RWPE2 (cell line): ENCODE data around the gene DENND2A.

Source experiments
- ATAC-seq: fragments of 200-7000 bp; cut with Tn5 transposase; 3 replicates; pipeline ENCODE4 v1.9.1; 2021; ENCODE audit warnings: low read depth
- DNase-seq: peaks from one replicate; pipeline ENCODE4 v3.0.0-alpha.2; 2020; ENCODE audit warnings: low spot score
- H3K27ac ChIP-seq: fragments of 450-650 bp; 2 replicates; pipeline ENCODE4 v1.5.1; 2017; ENCODE audit warnings: mild to moderate bottlenecking; ENCODE audit not compliant: poor library complexity, severe bottlenecking
- H3K27me3 ChIP-seq: fragments of 250-450 bp; sonication (Bioruptor Pico); 2 replicates; pipeline ENCODE4 v1.5.1; 2021; ENCODE audit warnings: mild to moderate bottlenecking, moderate library complexity; ENCODE audit not compliant: insufficient read depth, poor library complexity, severe bottlenecking
- H3K36me3 ChIP-seq: fragments of 250-450 bp; sonication (Bioruptor Pico); 2 replicates; pipeline ENCODE4 v1.5.1; 2020; ENCODE audit warnings: low read depth, mild to moderate bottlenecking, moderate library complexity
- H3K4me1 ChIP-seq: fragments of 250-450 bp; sonication (Bioruptor Pico); 2 replicates; pipeline ENCODE4 v1.5.1; 2021; ENCODE audit warnings: mild to moderate bottlenecking, moderate library complexity; ENCODE audit not compliant: insufficient read depth, poor library complexity, severe bottlenecking
- H3K4me3 ChIP-seq: fragments of 250-450 bp; sonication (Bioruptor Pico); 2 replicates; pipeline ENCODE4 v1.5.1; 2021; ENCODE audit warnings: mild to moderate bottlenecking, moderate library complexity; ENCODE audit not compliant: severe bottlenecking
- H3K9me3 ChIP-seq: fragments of 250-450 bp; sonication (Bioruptor Pico); 2 replicates; pipeline ENCODE4 v1.5.1; 2021; ENCODE audit warnings: mild to moderate bottlenecking, moderate library complexity; ENCODE audit not compliant: severe bottlenecking
- TF ChIP-seq, protein P1 (sequence below): fragments of 450-650 bp; IDR thresholded peaks from one replicate; pipeline ENCODE4 v1.5.1; 2017; ENCODE audit warnings: mild to moderate bottlenecking, moderate library complexity; ENCODE audit not compliant: poor library complexity, severe bottlenecking

Gene DENND2A

DNA sequence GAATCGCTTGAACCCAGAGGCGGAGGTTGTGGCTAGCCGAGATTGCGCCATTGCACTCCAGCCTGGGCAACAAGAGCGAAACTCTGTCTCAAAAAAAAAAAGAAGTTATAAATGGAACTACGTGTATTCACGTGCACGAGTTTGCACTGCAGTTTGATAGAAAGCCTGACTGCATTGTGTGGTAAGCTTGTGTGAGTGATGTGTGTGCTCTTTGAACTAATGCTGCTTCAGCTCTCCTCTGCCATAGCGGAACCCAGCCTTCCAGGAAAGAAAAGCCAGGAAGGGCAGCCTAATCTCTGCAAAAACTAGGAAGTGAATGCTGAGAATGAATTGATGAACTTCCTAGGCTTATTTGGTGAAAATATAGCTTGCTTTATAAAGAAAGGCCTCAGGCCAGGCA is 145.7 kb downstream of the DENND2A start:
- DNase-seq (no peak), ATAC-seq (no peak)
- no peaks in the 10 kb centered on the region for H3K36me3 ChIP-seq
- no peak overlapping the region for H3K27ac ChIP-seq
- no peaks in the 10 kb centered on the region for H3K27me3 ChIP-seq
- TF ChIP-seq, protein P1, sequence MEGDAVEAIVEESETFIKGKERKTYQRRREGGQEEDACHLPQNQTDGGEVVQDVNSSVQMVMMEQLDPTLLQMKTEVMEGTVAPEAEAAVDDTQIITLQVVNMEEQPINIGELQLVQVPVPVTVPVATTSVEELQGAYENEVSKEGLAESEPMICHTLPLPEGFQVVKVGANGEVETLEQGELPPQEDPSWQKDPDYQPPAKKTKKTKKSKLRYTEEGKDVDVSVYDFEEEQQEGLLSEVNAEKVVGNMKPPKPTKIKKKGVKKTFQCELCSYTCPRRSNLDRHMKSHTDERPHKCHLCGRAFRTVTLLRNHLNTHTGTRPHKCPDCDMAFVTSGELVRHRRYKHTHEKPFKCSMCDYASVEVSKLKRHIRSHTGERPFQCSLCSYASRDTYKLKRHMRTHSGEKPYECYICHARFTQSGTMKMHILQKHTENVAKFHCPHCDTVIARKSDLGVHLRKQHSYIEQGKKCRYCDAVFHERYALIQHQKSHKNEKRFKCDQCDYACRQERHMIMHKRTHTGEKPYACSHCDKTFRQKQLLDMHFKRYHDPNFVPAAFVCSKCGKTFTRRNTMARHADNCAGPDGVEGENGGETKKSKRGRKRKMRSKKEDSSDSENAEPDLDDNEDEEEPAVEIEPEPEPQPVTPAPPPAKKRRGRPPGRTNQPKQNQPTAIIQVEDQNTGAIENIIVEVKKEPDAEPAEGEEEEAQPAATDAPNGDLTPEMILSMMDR: no peak
- no peak overlapping the region for H3K4me3 ChIP-seq
- no peaks in the 10 kb centered on the region for H3K4me1 ChIP-seq
- no peaks in the 10 kb centered on the region for H3K9me3 ChIP-seq

DNA sequence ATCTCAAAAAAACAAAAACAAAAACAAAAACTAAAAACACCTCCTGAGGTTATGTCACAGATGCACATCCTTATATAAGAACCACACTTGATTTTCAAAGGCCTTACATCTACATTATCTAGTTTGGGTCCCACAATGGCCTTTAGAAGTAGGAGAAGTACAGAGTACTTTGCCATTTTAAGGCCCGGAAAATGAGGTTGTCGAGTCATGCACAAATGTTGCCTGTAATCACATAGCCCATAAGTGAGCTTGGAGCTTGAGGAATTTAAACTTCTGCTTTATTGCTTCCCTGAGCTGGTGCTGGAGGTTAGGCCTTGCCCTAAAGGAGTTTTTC is 151.6 kb downstream of the DENND2A start:
- no peaks in the 10 kb centered on the region for H3K36me3 ChIP-seq
- peaks cover 10% of the 10 kb centered on the region for H3K4me1 ChIP-seq
- no peak overlapping the region for H3K27ac ChIP-seq
- no peaks in the 10 kb centered on the region for H3K9me3 ChIP-seq
- DNase-seq (no peak), ATAC-seq (no peak)
- TF ChIP-seq, protein P1: no peak
- no peaks in the 10 kb centered on the region for H3K27me3 ChIP-seq
- H3K4me3 ChIP-seq: no peak overlapping the region

DNA sequence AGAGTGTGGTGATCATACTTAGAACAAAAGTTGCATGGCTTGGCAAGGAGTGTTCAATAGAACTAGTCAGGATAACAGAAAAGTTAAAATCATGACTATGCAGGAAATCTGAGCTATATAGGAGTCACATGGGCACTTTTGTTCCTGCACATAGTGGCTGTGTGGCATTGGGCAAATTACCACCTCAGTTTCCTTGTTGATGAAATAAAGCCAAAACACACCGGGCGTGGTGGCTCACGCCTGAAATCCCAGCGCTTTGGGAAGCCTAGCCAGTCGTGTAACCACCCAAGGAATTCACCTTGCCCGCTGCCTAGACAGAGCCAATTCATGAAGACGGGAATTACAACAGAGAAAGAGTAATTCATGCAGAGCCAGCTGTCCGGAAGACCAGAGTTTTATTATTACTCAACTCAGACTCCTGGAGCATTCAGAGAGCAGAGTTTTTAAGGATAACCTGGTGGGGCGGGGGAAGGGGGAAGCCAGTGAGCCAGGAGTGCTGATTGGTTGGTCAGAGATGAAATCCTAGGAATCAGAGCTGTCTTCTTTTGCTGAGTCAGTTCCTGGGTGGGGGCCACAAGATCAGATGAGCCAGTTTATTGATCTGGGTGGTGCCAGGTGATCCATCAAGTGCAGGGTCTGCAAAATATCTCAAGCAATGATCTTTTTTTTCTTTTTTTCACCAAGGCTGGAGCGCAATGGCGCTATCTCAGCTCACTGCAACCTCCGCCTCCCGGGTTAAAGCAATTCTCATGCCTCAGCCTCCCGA is 154.9 kb downstream of the DENND2A start:
- ATAC-seq (peak; percentile 76), DNase-seq (no peak)
- peaks cover 10% of the 10 kb centered on the region for H3K4me1 ChIP-seq
- peak overlapping the region; percentile 36 for H3K27ac ChIP-seq
- no peaks in the 10 kb centered on the region for H3K36me3 ChIP-seq
- no peaks in the 10 kb centered on the region for H3K9me3 ChIP-seq
- H3K27me3 ChIP-seq: no peaks in the 10 kb centered on the region
- no peak overlapping the region for H3K4me3 ChIP-seq
- TF ChIP-seq, protein P1: no peak

DNA sequence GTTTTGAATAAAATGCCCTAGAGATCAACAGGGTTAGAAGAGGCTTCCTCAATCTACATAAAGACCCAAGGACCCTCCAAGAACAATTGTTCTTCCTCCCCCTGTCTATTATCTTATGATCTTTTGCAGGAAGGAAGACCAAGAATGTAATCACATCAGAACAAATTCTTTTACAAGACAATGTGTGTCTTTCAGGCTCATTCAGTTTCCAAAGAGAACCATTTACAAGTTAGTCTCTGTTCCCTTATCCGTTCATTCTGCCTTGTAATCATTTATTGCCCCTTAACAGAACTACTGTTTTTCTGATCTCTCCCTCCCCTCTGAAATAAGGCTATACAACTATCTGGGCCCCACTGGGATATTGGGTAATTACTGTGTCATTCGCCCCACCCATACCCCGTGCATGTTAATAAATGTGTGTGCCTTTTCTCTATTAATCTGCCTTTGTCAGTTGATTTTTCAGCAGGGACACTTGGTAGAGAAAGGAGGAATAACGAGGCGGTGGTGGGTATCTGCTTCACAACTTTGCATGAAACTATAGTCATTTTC is 155.6 kb downstream of the DENND2A start:
- DNase-seq (no peak), ATAC-seq (no peak)
- no peak overlapping the region for H3K4me3 ChIP-seq
- H3K27ac ChIP-seq: peak overlapping the region; percentile 36
- TF ChIP-seq, protein P1: no peak
- no peaks in the 10 kb centered on the region for H3K27me3 ChIP-seq
- H3K9me3 ChIP-seq: no peaks in the 10 kb centered on the region
- peaks cover 10% of the 10 kb centered on the region for H3K4me1 ChIP-seq
- no peaks in the 10 kb centered on the region for H3K36me3 ChIP-seq

DNA sequence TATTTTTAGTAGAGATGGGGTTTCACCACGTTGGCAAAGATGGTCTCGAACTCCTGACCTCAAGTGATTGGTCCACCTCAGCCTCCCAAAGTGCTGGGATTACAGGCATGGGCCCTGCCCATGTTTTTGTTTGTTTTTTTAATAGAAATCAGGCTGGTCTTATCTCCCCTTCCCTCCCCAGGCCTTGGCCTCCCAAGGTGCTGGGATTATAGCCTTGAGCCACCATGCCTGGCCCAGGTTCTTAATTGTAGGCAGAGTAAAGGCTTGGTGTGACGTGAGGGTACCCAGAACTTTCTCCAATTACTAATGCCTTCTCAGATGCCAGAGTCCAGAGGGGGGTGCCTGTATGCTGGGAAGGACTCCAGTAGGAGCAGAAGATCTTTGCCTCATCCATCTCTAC is 156.1 kb downstream of the DENND2A start:
- Histone ChIP-seq H3K27ac (no peak overlapping the region), H3K36me3 (no peaks in the 10 kb centered on the region), H3K27me3 (no peaks in the 10 kb centered on the region), H3K4me1 (peaks cover 10% of the 10 kb centered on the region), H3K9me3 (no peaks in the 10 kb centered on the region), H3K4me3 (no peak overlapping the region)
- no peak for ATAC-seq
- DNase-seq: no peak
- TF ChIP-seq, protein P1: no peak
